HepG2 (cell line): Measurements from ENCODE around the gene GALP. TPM values are rescaled to one million over a fixed set of nuclear protein-coding genes. Genes with fewer than 3 reads are reported as not detected.
A peak's percentile ranks its signal among the peaks of the same experiment; 100 is the strongest.

Source experiments
- ATAC-seq: fragments of 200-7000 bp; cut with Tn5 transposase; 3 replicates; pipeline ENCODE4 v1.9.1; 2020; ENCODE audit warnings: mild to moderate bottlenecking, moderate library complexity
- BruUV-seq: library from RNA; stranded (reverse); fragments of 400-500 nt; replicated peaks from 2 replicates; lab custom pipeline; 2021; lab: Mats Ljungman, UMichigan
- CTCF ChIA-PET: fragments of 300-600 bp; formaldehyde crosslinking; extraction: SDS; loops from one replicate; lab custom pipeline; 2021; ENCODE audit warnings: low total read pairs, inconsistent platforms, low intra/inter-chr PET ratio; lab: Yijun Ruan, JAX
- POLR2A ChIA-PET: fragments of 350-600 bp; sonication (Branson Sonifier 250); formaldehyde crosslinking; loops from one replicate; lab custom pipeline; 2020; ENCODE audit warnings: antibody characterized with exemption, inconsistent platforms; lab: Yijun Ruan, JAX
- DNase-seq: peaks from one replicate; pipeline ENCODE4 v3.0.0-alpha.2; 2015; ENCODE audit warnings: low spot score
- FAIRE-seq: peaks from 3 replicates; lab custom pipeline; 2011; peaks lifted over from hg19 to GRCh38; lab: Jason Lieb, UNC
- H2AFZ ChIP-seq: one replicate; pipeline ENCODE4 v1.6.1; 2011; ENCODE audit warnings: low read length, inconsistent platforms
- H3K27ac ChIP-seq: fragments of 300-600 bp; 3 replicates; pipeline ENCODE4 v1.8.0; 2011; ENCODE audit warnings: mixed run types, mild to moderate bottlenecking, mixed read lengths, low read length, inconsistent platforms; ENCODE audit not compliant: insufficient read depth; ENCODE audit errors: extremely low read length
- H3K27me3 ChIP-seq, 2 experiments: fragments of 200-600 bp in 1 of 2; 2 replicates in 1 of 2; 3 replicates in 1 of 2; pipeline versions ENCODE4 v1.6.0 to v1.8.0; 2011; ENCODE audit warnings: low read length in 2 of 2, mild to moderate bottlenecking in 2 of 2, moderate library complexity in 2 of 2, inconsistent platforms in 1 of 2; ENCODE audit not compliant: insufficient read depth in 2 of 2, control insufficient read depth in 1 of 2
- H3K36me3 ChIP-seq, 2 experiments: fragments of 200-600 bp in 1 of 2; replicated peaks in 1 of 2; 2 replicates in 1 of 2; 3 replicates in 1 of 2; pipeline versions ENCODE4 v1.5.1 to v1.8.0; 2011; ENCODE audit warnings: low read length in 2 of 2, inconsistent platforms in 1 of 2; ENCODE audit not compliant: insufficient read depth in 2 of 2, control insufficient read depth in 1 of 2
- H3K4me1 ChIP-seq: 2 replicates; pipeline ENCODE4 v1.5.1; 2012; ENCODE audit warnings: low read length, inconsistent platforms; ENCODE audit not compliant: insufficient read depth
- H3K4me2 ChIP-seq: 2 replicates; pipeline ENCODE4 v1.6.0; 2011; ENCODE audit warnings: low read depth, low read length, inconsistent platforms
- H3K4me3 ChIP-seq, 3 experiments: fragments of 200-600 bp in 1 of 3; sonication (generic), shearing (Covaris generic) in 1 of 3; replicated peaks in 1 of 3; 2 replicates each; pipeline ENCODE4 v1.5.1; 2011 to 2016; ENCODE audit warnings: low read length in 3 of 3, inconsistent platforms in 2 of 3, low read depth in 2 of 3, mild to moderate bottlenecking in 2 of 3, control low read depth in 1 of 3, mixed read lengths in 1 of 3; ENCODE audit not compliant: insufficient read depth in 1 of 3
- H3K79me2 ChIP-seq: one replicate; pipeline ENCODE4 v1.6.1; 2011; ENCODE audit warnings: low read length, inconsistent platforms; ENCODE audit not compliant: insufficient read depth
- H3K9ac ChIP-seq: 2 replicates; pipeline ENCODE4 v1.6.0; 2011; ENCODE audit warnings: mild to moderate bottlenecking, low read depth, low read length, inconsistent platforms; ENCODE audit not compliant: insufficient read depth
- H3K9me3 ChIP-seq: 2 replicates; pipeline ENCODE4 v1.5.1; 2012; ENCODE audit warnings: mild to moderate bottlenecking, low read length
- H4K20me1 ChIP-seq: 2 replicates; pipeline ENCODE4 v1.6.0; 2011; ENCODE audit warnings: inconsistent platforms, mild to moderate bottlenecking, low read length, moderate library complexity; ENCODE audit not compliant: insufficient read depth
- ARNTL ChIP-seq: sonication (generic); formaldehyde crosslinking; IDR thresholded peaks from 2 replicates; pipeline ENCODE4 v1.4.0; 2020; ENCODE audit warnings: mild to moderate bottlenecking, missing genetic modification reagents
- CHCHD3 ChIP-seq: sonication (generic); formaldehyde crosslinking; IDR thresholded peaks from 2 replicates; pipeline ENCODE4 v1.8.0; 2022; ENCODE audit warnings: mild to moderate bottlenecking, missing genetic modification reagents, moderate library complexity
- HNRNPL ChIP-seq: fragments of 200-400 bp; formaldehyde crosslinking; IDR thresholded peaks from 2 replicates; pipeline ENCODE4 v1.6.1; 2017; ENCODE audit warnings: mild to moderate bottlenecking, low read depth, low read length
- IKZF1 ChIP-seq: fragments of 450-650 bp; IDR thresholded peaks from 2 replicates; pipeline ENCODE4 v1.7.1; 2016
- PHF8 ChIP-seq: sonication (generic); formaldehyde crosslinking; IDR thresholded peaks from 2 replicates; pipeline ENCODE4 v1.5.0; 2020; ENCODE audit warnings: missing genetic modification reagents
- SMC3 ChIP-seq: IDR thresholded peaks from 2 replicates; pipeline ENCODE4 v1.6.1; 2011; ENCODE audit warnings: low read length, improper control_type of control experiment
- ZNF180 ChIP-seq: sonication (generic); formaldehyde crosslinking; IDR thresholded peaks from 2 replicates; pipeline ENCODE4 v1.4.0; 2020; ENCODE audit warnings: low read depth, missing genetic modification reagents, borderline replicate concordance
- ZNF3 ChIP-seq: IDR thresholded peaks from 2 replicates; pipeline ENCODE4 v1.7.0; 2017; ENCODE audit warnings: inconsistent platforms
- ZNF451 ChIP-seq: sonication (generic); formaldehyde crosslinking; IDR thresholded peaks from 2 replicates; pipeline ENCODE4 v1.5.0; 2020; ENCODE audit warnings: mild to moderate bottlenecking, missing genetic modification reagents
- ZNF709 ChIP-seq: sonication (generic); formaldehyde crosslinking; IDR thresholded peaks from 2 replicates; pipeline ENCODE4 v1.5.0; 2020; ENCODE audit warnings: mild to moderate bottlenecking, missing genetic modification reagents
- WGBS: methylation state at CpG from one replicate; pipeline ENCODE4 v1.1.6; 2017; ENCODE audit warnings: low lambda C conversion rate; 5-methylcytosine and 5-hydroxymethylcytosine counted together
- in situ Hi-C: cut with HindIII; loops from 2 replicates; pipeline ENCODE4 v1.10.0; 2017; ENCODE audit warnings: low pct_unique_long_range_greater_than_20kb; ENCODE audit not compliant: extremely low pct_ligation_motif_present
- intact Hi-C: fragments of 100-400 bp; cut with micrococcal nuclease; formaldehyde crosslinking; loops from one replicate; pipeline ENCODE4 v1.10.0; 2022; ENCODE audit not compliant: unreplicated experiment
- polyA plus RNA-seq, 8 experiments: library from polyadenylated mRNA; depleted of rRNA in 3 of 8; stranded (reverse) in 7 of 8; unstranded in 1 of 8; fragments of >200 nt; fragmentation: Illumina TruSeq in 4 of 8; extraction: Trizol in 4 of 8; gene quantifications; 2 replicates each; pipeline versions ENCODE4 v1.2.1 to v1.2.3, GENCODE V29; 2011 to 2016; ENCODE audit warnings: low read depth in 4 of 8, missing spikeins in 1 of 8, mixed read lengths in 1 of 8; ENCODE audit not compliant: insufficient read depth in 1 of 8
- total RNA-seq, 5 experiments: library from RNA; depleted of rRNA; stranded (reverse); fragments of >200 nt; fragmentation: Illumina TruSeq; extraction: Trizol; gene quantifications; 2 replicates each; pipeline ENCODE4 v1.2.3, GENCODE V29; 2016; ENCODE audit warnings: low read depth in 1 of 5
- TF ChIP-seq, protein P1 (sequence below): sonication (generic); formaldehyde crosslinking; IDR thresholded peaks from 2 replicates; pipeline ENCODE4 v1.4.0; 2020; ENCODE audit warnings: missing genetic modification reagents
- TF ChIP-seq, protein P2 (sequence below): sonication (generic); formaldehyde crosslinking; IDR thresholded peaks from 2 replicates; pipeline ENCODE4 v1.5.0; 2020; ENCODE audit warnings: mild to moderate bottlenecking, missing genetic modification reagents, moderate library complexity

The GALP gene
- total and polyA plus RNA-seq, 2 of the 13 experiments (the other 11 are each of a cell fraction or from before 2014, with no cell fraction given), result not detected

DNA sequence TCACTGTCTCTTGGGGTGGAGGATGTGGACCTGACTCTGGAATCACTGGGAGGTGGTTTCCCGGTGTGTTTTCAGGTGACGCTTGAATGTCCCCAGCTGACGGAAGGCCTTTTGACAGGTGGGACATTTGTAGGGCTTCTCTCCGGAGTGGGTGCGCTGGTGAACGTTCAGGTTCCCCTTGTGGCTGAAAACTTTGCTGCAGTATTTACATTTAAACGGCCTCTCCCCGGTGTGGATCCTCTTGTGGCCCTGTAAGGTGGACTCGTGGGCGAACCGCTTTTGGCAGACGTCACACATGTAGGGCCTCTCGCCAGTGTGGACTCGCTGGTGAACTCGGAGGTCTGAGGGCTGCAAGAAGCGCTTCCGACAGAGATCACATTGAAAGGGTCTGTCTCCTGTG lies 14.0 kb downstream of the GALP start (continued):
- TF ChIP-seq IKZF1, result no peak
- no peak for TF ChIP-seq ZNF709 (CRISPR knock-in tag)
- no peak for TF ChIP-seq HNRNPL
- TF ChIP-seq, protein P1, sequence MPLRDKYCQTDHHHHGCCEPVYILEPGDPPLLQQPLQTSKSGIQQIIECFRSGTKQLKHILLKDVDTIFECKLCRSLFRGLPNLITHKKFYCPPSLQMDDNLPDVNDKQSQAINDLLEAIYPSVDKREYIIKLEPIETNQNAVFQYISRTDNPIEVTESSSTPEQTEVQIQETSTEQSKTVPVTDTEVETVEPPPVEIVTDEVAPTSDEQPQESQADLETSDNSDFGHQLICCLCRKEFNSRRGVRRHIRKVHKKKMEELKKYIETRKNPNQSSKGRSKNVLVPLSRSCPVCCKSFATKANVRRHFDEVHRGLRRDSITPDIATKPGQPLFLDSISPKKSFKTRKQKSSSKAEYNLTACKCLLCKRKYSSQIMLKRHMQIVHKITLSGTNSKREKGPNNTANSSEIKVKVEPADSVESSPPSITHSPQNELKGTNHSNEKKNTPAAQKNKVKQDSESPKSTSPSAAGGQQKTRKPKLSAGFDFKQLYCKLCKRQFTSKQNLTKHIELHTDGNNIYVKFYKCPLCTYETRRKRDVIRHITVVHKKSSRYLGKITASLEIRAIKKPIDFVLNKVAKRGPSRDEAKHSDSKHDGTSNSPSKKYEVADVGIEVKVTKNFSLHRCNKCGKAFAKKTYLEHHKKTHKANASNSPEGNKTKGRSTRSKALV, result no peak
- peak; percentile 33; the same call in 1 of the 2 replicates for TF ChIP-seq SMC3
- no peak for TF ChIP-seq ZNF451 (CRISPR knock-in tag)

DNA sequence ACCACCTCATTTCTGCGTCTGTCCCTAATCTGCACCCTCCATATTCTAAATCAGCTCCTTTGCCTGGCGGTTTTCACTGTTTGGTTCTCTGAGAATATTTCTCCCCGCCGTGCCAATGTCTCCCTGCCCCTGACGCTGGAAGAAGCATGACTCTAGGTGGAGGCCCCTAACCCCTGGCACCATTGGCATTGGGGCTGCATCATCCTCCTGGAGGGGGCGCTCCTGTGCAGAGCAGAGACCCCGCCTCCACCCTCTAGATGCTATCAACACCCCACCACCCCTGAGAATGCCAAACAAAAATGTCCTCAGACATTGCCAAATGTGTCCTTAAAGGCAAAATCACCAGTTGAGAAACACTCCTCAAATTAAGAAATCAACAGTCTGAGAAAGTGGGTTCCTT lies 15.3 kb downstream of the GALP start:
- POLR2A ChIA-PET, result no interaction called here
- Histone ChIP-seq H3K27ac (no peak overlapping the region), H3K27me3 (peaks cover 0 to 2% of the 10 kb centered on the region in 2 experiments; a peak in 2 of 5 replicates), H3K4me1 (no peaks in the 10 kb centered on the region), H3K79me2 (no peaks in the 10 kb centered on the region), H3K9ac (no peak overlapping the region), H3K4me3 (no peak overlapping the region), H3K36me3 (no peaks in the 10 kb centered on the region), H4K20me1 (no peaks in the 10 kb centered on the region), H2AFZ (no peak overlapping the region), H3K4me2 (no peak overlapping the region), H3K9me3 (no peaks in the 10 kb centered on the region)
- no TSS peak for BruUV-seq
- 68% methylated on average over 6 of the region's 7 CpGs for WGBS
- TF ChIP-seq ZNF3 (CRISPR knock-in tag) (no peak), PHF8 (CRISPR knock-in tag) (no peak), CHCHD3 (CRISPR knock-in tag) (no peak), ZNF180 (CRISPR knock-in tag) (no peak), ARNTL (CRISPR knock-in tag) (no peak)
- TF ChIP-seq, protein P2, sequence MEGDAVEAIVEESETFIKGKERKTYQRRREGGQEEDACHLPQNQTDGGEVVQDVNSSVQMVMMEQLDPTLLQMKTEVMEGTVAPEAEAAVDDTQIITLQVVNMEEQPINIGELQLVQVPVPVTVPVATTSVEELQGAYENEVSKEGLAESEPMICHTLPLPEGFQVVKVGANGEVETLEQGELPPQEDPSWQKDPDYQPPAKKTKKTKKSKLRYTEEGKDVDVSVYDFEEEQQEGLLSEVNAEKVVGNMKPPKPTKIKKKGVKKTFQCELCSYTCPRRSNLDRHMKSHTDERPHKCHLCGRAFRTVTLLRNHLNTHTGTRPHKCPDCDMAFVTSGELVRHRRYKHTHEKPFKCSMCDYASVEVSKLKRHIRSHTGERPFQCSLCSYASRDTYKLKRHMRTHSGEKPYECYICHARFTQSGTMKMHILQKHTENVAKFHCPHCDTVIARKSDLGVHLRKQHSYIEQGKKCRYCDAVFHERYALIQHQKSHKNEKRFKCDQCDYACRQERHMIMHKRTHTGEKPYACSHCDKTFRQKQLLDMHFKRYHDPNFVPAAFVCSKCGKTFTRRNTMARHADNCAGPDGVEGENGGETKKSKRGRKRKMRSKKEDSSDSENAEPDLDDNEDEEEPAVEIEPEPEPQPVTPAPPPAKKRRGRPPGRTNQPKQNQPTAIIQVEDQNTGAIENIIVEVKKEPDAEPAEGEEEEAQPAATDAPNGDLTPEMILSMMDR (CRISPR knock-in tag), result peak; percentile 6; the same call in 1 of the 2 replicates
- DNase-seq (no peak), FAIRE-seq (no peak), ATAC-seq (no peak)
- CTCF ChIA-PET, result no interaction called here
- in situ Hi-C loops, result no loop called here
- intact Hi-C loops, result no loop called here
